CD4-positive, alpha-beta T cell (primary cell): ENCODE measurements around the gene PTGES2. TPM values are rescaled to one million over a fixed set of nuclear protein-coding genes. Genes with fewer than 3 reads are reported as not detected.

Experiments used
- ATAC-seq: fragments of 200-7000 bp; cut with Tn5 transposase; one replicate; pipeline ENCODE4 v1.10.0; 2022; ENCODE audit warnings: mild to moderate bottlenecking; ENCODE audit not compliant: poor library complexity
- CTCF ChIA-PET: fragments of 350-600 bp; sonication (Branson Sonifier 250); formaldehyde crosslinking; loops from one replicate; lab custom pipeline; 2021; ENCODE audit warnings: antibody characterized with exemption, inconsistent platforms; lab: Charles Lee
- POLR2A ChIA-PET: fragments of 350-600 bp; sonication (Branson Sonifier 250); formaldehyde crosslinking; loops from one replicate; lab custom pipeline; 2021; ENCODE audit warnings: antibody characterized with exemption, inconsistent platforms; lab: Charles Lee
- DNase-seq, 14 experiments: peaks; one replicate each; pipeline ENCODE4 v3.0.0-alpha.2; 2013 to 2020; ENCODE audit warnings: mixed read lengths in 2 of 14
- H3K27ac ChIP-seq, 2 donors: one replicate each; pipeline versions ENCODE4 v1.5.1 to v1.7.0; 2013; ENCODE audit warnings: low read length in 2 of 2, low read depth in 1 of 2, mild to moderate bottlenecking in 1 of 2
- H3K27me3 ChIP-seq, 2 experiments: 1 replicate in 1 of 2; 2 replicates in 1 of 2; pipeline versions ENCODE4 v1.6.1 to v1.7.0; 2013; ENCODE audit warnings: low read length in 2 of 2, control low read depth in 1 of 2, mild to moderate bottlenecking in 1 of 2, moderate library complexity in 1 of 2; ENCODE audit not compliant: insufficient read depth in 2 of 2, control insufficient read depth in 1 of 2
- H3K36me3 ChIP-seq: one replicate; pipeline ENCODE4 v1.6.1; 2013; ENCODE audit warnings: low read length, control low read depth; ENCODE audit not compliant: insufficient read depth
- H3K4me1 ChIP-seq: one replicate; pipeline ENCODE4 v1.6.1; 2013; ENCODE audit warnings: low read length, control low read depth; ENCODE audit not compliant: insufficient read depth
- H3K4me3 ChIP-seq: one replicate; pipeline ENCODE4 v1.5.1; 2013; ENCODE audit warnings: mild to moderate bottlenecking, low read length, moderate library complexity
- H3K9me3 ChIP-seq, 2 experiments: 1 replicate in 1 of 2; 2 replicates in 1 of 2; pipeline versions ENCODE4 v1.6.1 to v1.7.0; 2013; ENCODE audit warnings: low read length in 2 of 2, mild to moderate bottlenecking in 2 of 2, control low read depth in 1 of 2, moderate library complexity in 1 of 2; ENCODE audit not compliant: control insufficient read depth in 1 of 2, insufficient read depth in 1 of 2
- H3K27ac Mint-ChIP-seq: one replicate; pipeline ENCODE4 v1.8.0; 2020; ENCODE audit warnings: mixed read lengths
- H3K27me3 Mint-ChIP-seq: one replicate; pipeline ENCODE4 v1.8.0; 2021; ENCODE audit warnings: mixed read lengths
- H3K36me3 Mint-ChIP-seq: one replicate; pipeline ENCODE4 v1.8.0; 2021; ENCODE audit warnings: low read depth, mixed read lengths
- H3K4me1 Mint-ChIP-seq: one replicate; pipeline ENCODE4 v1.8.0; 2021; ENCODE audit warnings: low read depth, mixed read lengths
- H3K4me3 Mint-ChIP-seq: one replicate; pipeline ENCODE4 v1.8.0; 2020; ENCODE audit warnings: mild to moderate bottlenecking, mixed read lengths
- H3K9me3 Mint-ChIP-seq: one replicate; pipeline ENCODE4 v1.8.0; 2020; ENCODE audit warnings: mixed read lengths
- intact Hi-C, 2 experiments: fragments of 100-400 bp; cut with DNase I in 1 of 2; cut with micrococcal nuclease in 1 of 2; formaldehyde crosslinking; loops; one replicate each; pipeline versions ENCODE4 v1.15.1 to v1.9.0; 2023 to 2025; cut with DNase I, micrococcal nuclease
- total RNA-seq, 174 experiments: library from RNA in 2 of 174; stranded (reverse) in 2 of 174; gene quantifications; one replicate each; pipeline ENCODE4 v1.2.3 and lab custom pipeline; 2021 to 2026
- TF ChIP-seq, protein P1 (sequence below): fragments of 200-600 bp; IDR thresholded peaks from one replicate; pipeline ENCODE4 v1.8.0; 2022; ENCODE audit warnings: antibody characterized with exemption, mild to moderate bottlenecking

Gene PTGES2
- total RNA-seq, 2 experiments from 2014 or later: 43.7 to 43.8 TPM

DNA sequence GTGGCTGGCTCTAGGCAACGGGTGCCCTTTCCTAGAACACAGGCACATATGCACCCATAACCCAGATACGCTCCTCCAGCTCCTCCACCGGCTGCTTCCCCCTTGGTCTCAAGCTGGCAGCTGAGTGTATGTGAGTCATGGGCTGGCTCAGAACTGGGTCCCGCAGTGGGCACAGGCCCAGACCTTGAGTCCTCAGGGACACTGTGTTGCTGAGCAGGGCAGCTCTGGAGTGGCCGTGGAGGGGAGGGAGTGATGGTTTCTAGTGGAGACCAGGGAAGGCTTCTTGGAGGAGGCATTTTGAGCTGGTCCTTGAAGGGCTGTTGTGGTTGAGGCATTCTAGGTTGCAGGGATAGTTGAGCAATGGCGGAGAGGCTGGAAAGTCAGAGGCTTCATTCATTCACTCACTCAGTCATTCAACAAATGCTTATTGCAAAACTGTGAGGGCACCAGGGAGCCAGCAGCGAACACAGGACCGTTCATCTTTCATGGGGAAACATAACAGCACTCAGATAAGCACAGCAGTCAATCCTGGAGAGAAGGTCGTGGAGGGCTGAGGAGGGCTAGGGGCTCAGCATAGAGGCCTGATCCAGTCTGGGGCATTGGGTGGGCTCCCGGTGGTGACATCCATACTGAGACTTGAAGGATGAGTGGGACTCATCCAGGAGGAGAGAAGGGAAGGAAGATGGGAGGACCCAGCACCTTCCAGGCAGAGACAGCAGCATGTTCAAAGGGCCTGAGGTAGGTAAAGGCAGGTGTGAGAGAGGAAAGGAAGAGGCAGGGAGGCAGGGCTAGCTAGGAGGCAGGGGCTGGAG, 34.9 kb upstream of the PTGES2 start:
- no peak overlapping the region for H3K27ac ChIP-seq
- no peaks in the 10 kb centered on the region for H3K27me3 ChIP-seq
- TF ChIP-seq, protein P1, sequence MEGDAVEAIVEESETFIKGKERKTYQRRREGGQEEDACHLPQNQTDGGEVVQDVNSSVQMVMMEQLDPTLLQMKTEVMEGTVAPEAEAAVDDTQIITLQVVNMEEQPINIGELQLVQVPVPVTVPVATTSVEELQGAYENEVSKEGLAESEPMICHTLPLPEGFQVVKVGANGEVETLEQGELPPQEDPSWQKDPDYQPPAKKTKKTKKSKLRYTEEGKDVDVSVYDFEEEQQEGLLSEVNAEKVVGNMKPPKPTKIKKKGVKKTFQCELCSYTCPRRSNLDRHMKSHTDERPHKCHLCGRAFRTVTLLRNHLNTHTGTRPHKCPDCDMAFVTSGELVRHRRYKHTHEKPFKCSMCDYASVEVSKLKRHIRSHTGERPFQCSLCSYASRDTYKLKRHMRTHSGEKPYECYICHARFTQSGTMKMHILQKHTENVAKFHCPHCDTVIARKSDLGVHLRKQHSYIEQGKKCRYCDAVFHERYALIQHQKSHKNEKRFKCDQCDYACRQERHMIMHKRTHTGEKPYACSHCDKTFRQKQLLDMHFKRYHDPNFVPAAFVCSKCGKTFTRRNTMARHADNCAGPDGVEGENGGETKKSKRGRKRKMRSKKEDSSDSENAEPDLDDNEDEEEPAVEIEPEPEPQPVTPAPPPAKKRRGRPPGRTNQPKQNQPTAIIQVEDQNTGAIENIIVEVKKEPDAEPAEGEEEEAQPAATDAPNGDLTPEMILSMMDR: no peak
- Mint-ChIP-seq H3K4me1 (peaks cover 20% of the 10 kb centered on the region), H3K9me3 (no peaks in the 10 kb centered on the region), H3K36me3 (peaks cover 40% of the 10 kb centered on the region), H3K4me3 (peak overlapping the region; percentile 89), H3K27ac (peak overlapping the region; percentile 47), H3K27me3 (no peaks in the 10 kb centered on the region)
- ATAC-seq (no peak), DNase-seq (no peak)
- peaks cover 24% of the 10 kb centered on the region for H3K4me1 ChIP-seq
- H3K36me3 ChIP-seq: peaks cover 39% of the 10 kb centered on the region
- intact Hi-C loops: no loop called here
- ChIA-PET POLR2A (interaction anchor here (0.7 to 1.5 kb wide), 2 partner anchors 24 to 113 kb away, joined by 3 to 4 read pairs; partner anchors contain the start of genes GOLGA2 and SWI5), CTCF (interaction anchor here (1.5 to 2.9 kb wide), 2 partner anchors 10 to 29 kb away, joined by 4 to 8 read pairs; partner anchors contain the start of gene CIZ1)
- H3K4me3 ChIP-seq: no peak overlapping the region
- no peaks in the 10 kb centered on the region for H3K9me3 ChIP-seq

DNA sequence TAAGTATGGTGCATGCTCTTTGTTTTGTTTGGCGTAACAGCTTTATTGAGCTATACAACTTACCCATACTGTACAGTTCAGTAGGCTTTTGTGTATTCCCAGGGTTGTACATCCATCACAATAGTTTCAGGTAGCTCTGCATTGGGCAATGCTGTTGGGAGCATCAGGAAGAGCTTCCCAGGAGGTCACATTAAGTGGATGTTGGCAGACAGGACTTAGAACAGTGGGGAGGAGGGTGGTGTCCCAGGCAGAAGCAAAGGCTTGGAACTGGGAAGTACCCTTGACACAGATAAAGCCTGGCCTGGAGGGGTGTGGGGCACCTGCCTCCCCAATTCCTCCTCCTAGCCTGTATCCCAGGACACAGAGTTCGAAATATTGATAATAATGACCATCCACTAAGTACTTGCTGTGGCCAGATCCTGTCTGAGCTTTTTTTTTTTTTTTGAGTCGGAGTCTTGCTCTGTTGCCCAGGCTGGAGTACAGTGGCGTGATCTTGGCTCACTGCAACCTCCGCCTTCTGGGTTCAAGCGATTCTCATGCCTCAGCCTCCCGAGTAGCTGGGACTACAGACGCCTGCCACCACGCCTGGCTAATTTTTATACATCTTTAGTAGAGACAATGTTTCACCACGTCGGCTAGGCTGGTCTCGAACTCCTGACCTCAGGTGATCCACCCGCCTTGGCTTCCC, 33.8 kb upstream of the PTGES2 start:
- H3K4me3 ChIP-seq: peak overlapping the region; percentile 97
- peaks cover 20% of the 10 kb centered on the region for H3K4me1 Mint-ChIP-seq
- H3K27me3 Mint-ChIP-seq: no peaks in the 10 kb centered on the region

More for the DNA sequence above, 33.8 kb upstream of the PTGES2 start:
- no peaks in the 10 kb centered on the region for H3K27me3 ChIP-seq
- H3K27ac Mint-ChIP-seq: peak overlapping the region; percentile 92
- TF ChIP-seq, protein P1: no peak
- ChIA-PET CTCF (interaction anchor here (1.3 to 2.9 kb wide), 2 partner anchors 30 to 180 kb away, joined by 3 to 8 read pairs; partner anchors contain the start of gene CIZ1), POLR2A (interaction anchor here (0.6 to 4.4 kb wide), 11 partner anchors 8 to 610 kb away, joined by 3 to 29 read pairs (median 4); partner anchors contain the start of genes GOLGA2, PTGES2, SWI5 and ZER1)
- no peaks in the 10 kb centered on the region for H3K9me3 ChIP-seq
- peaks cover 28% of the 10 kb centered on the region for H3K36me3 ChIP-seq
- H3K4me1 ChIP-seq: peaks cover 24% of the 10 kb centered on the region
- ATAC-seq (no peak), DNase-seq (no peak)
- H3K27ac ChIP-seq: no peak overlapping the region
- H3K36me3 Mint-ChIP-seq: peaks cover 32% of the 10 kb centered on the region
- intact Hi-C loops: loop anchor here in 1 of 2 experiments (2.0 kb wide), 1 partner anchor 89 kb away; no protein-coding TSS in a partner anchor
- peak overlapping the region; percentile 89 for H3K4me3 Mint-ChIP-seq
- no peaks in the 10 kb centered on the region for H3K9me3 Mint-ChIP-seq
